HG03025 (cell line): ENCODE measurements around the gene LHX1.

Experiments used
- ATAC-seq: cut with Tn5 transposase; IDR thresholded peaks from one replicate; pipeline ENCODE4 v1.9.1; 2021; ENCODE audit warnings: mild to moderate bottlenecking, moderate library complexity; ENCODE audit not compliant: unreplicated experiment, low FRiP score

The LHX1 gene

DNA sequence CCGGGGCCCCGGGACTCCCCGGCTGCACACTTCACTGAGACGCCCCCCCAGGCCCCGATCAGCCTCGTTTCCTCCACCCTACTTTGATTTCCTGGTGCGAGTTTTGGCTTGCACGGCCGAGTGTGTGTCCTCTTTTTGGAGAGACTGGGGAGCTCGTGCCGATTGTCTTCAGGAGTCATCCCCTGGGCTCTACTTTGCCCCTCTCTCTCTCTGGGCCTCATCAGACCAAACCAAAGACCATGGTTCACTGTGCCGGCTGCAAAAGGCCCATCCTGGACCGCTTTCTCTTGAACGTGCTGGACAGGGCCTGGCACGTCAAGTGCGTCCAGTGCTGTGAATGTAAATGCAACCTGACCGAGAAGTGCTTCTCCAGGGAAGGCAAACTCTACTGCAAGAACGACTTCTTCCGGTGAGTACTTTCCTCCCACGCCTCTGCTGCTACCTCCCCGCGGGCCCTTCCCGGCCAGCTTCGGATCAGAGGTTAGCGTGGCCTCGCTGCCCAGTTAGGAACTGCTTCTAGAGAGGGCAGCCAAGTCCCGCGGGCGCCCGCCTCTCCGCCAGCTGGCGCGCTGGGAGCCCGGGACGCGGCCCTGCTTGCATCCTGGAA is 787 bp downstream of the LHX1 start:
- ATAC-seq: no peak

DNA sequence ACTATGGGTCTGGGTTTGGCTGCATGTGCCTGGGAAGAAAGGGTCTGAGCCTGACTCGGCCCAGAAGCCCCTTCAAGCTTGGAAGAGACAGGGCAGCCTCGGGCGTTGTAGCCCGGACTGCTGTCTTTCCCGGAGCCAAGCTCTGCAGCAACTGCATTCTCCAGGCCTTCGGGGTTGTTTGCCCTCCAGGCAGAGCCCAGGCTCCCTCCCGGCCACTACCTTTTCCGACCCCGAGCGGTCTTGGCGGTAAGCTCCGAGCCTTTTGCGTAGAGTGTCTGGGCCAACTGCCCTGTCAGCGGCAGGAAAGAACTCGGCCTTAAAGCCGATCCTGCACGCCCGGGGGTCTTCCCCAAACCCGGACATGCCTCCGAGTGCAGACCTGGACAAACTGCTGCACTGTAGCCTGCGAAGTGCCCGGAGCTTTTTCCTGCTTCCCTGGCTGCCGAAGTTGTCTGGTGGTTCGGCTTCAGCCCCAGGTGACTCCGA is 1.3 kb downstream of the LHX1 start:
- ATAC-seq: no peak

DNA sequence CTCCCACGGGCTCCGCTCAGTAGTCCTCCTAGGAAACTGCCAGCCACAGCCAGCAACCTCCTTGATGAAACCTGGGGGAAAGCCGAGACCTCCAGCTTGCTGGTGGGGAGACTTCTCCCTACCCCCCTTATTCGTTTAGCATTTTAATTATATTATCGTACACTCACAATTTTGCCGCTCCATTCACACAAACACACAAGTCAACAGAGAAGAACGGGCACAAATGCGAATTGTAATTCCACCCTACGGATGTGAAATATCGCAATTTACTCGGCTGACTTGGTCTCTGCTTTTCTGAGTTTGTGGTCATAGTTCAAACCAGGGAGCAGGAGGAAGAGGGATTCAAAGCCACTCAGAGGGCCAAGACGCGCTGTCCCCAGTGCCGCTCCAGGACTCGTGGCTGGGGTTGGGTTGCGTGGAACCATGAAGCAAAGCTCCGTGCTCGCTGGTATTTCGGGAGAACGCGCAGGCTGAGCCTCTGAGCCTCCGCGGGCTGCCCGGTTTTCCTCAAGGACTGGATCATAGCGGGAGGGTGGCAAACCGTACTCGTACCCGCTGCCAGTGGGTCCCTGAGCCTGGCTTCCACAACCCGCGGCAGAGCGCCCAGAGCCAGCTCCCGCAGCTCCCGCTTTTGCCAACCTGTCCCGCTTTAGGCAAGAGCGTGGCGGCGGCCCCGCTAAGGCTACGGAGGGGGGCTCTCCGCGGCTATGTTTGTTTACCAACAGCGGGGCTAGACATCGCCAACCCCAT is 2.0 kb downstream of the LHX1 start:
- ATAC-seq: no peak

DNA sequence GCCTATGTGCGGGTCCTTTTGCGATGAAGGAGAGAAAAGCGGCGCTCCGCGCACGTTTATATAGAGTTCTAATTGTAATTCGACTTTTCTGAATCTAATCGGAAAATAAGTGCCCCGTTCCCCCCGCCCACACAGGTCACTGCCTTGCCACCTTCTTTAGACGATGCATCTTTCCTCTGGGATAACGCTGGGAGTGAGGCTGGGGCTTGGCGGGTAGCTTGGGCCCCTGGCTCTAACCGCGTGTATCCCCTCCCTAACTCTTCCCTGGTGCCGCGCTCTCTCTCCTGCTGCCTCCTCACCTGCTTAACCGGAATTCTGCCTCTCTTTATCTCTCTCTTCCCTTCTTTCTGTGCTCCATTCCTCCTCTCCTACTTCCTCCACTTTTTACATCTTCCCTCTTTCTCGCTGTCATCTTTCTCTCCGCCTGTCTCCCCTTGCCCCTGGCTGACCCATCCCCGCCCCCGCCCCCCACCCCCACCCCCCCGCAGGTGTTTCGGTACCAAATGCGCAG is 2.6 kb downstream of the LHX1 start:
- no peak for ATAC-seq

DNA sequence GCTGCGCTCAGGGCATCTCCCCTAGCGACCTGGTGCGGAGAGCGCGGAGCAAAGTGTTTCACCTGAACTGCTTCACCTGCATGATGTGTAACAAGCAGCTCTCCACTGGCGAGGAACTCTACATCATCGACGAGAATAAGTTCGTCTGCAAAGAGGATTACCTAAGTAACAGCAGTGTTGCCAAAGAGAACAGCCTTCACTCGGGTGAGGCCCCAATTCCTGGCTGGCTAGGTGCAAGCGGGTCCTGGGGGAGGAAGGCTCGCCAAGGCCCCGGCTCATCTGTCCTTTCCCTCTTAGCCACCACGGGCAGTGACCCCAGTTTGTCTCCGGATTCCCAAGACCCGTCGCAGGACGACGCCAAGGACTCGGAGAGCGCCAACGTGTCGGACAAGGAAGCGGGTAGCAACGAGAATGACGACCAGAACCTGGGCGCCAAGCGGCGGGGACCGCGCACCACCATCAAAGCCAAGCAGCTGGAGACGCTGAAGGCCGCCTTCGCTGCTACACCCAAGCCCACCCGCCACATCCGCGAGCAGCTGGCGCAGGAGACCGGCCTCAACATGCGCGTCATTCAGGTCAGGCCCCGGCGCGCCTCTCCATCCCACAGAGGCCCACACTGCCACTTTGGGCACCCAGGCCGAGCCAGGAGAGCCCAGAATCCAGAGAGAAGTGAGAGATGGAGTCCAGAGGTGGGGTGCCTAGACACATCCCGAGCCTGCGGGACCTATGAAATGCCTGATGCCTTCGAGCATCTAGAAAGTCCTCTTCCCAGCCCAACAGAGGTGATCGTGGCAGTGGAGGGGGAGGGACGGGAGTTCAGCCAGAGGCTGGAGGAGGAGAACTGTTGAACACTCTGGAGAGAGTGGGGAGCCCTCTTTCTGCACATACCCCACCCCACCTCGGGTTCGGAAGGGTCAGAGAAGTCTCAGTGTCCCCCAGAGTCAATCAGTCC is 3.3 kb downstream of the LHX1 start:
- no peak for ATAC-seq

DNA sequence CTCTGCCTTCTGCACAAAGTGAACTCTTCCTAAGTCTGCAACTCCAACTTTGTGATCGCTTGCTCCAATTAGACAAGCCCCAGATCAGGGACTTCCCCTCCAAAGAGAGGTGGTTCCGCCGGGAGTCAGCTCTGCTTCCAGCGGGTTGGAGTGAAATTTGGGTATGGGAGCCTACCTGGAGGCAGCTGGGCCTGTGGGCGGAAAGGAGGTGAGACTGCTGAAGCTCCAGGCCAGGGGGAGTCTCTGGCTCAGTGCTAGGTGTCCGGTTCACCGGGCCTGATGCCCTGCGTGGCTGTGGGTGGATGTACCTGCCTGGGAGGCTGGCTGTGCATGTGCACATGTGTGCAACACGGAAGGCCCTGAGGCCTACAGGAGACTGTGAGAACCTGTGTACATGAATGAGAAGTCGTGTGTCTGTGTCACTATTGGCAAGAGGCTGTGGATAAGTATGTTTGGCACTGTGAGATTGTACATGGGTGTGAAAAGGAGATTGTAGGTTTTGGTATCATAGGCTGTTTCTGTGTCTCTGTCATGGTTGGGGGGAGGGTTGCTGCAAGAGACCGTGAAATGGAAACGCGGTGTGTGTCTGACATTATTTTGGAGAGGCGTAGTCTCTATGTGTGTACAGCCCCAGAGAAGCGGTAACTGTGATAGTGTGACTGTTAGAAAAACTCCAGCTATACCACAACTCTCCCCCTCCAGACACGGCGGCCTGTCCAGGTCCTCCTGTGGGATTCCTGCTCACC is 4.2 kb downstream of the LHX1 start:
- no peak for ATAC-seq

DNA sequence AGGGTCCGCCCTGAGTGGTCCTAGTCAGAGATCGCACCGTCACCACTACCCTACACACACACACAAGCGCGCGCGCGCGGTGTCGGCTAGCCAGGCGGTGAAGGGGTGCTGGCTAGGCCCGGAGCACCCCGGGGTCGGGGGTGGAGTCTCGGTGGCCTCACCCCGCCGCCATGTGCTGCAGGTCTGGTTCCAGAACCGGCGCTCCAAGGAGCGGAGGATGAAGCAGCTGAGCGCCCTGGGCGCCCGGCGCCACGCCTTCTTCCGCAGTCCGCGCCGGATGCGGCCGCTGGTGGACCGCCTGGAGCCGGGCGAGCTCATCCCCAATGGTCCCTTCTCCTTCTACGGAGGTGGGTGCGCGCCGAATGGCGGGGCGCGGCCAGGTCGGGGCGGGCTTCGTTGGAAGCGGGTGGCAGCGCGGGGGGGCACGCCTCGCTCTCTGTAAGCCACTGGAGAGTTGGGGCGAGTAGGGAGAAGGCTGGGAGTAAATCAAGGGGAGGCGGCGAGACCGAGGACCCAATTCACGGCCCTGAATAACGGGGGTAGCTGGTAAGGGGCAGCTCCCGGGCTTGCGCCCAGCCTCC is 4.8 kb downstream of the LHX1 start:
- no peak for ATAC-seq

DNA sequence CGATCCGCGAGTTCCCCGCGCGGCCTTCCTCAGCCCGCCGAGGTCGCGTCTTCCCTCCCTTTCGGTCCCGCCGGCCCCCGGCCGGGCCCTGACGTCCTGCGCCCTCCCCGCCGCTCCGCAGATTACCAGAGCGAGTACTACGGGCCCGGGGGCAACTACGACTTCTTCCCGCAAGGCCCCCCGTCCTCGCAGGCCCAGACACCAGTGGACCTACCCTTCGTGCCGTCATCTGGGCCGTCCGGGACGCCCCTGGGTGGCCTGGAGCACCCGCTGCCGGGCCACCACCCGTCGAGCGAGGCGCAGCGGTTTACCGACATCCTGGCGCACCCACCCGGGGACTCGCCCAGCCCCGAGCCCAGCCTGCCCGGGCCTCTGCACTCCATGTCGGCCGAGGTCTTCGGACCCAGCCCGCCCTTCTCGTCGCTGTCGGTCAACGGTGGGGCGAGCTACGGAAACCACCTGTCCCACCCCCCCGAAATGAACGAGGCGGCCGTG is 5.4 kb downstream of the LHX1 start:
- no peak for ATAC-seq

DNA sequence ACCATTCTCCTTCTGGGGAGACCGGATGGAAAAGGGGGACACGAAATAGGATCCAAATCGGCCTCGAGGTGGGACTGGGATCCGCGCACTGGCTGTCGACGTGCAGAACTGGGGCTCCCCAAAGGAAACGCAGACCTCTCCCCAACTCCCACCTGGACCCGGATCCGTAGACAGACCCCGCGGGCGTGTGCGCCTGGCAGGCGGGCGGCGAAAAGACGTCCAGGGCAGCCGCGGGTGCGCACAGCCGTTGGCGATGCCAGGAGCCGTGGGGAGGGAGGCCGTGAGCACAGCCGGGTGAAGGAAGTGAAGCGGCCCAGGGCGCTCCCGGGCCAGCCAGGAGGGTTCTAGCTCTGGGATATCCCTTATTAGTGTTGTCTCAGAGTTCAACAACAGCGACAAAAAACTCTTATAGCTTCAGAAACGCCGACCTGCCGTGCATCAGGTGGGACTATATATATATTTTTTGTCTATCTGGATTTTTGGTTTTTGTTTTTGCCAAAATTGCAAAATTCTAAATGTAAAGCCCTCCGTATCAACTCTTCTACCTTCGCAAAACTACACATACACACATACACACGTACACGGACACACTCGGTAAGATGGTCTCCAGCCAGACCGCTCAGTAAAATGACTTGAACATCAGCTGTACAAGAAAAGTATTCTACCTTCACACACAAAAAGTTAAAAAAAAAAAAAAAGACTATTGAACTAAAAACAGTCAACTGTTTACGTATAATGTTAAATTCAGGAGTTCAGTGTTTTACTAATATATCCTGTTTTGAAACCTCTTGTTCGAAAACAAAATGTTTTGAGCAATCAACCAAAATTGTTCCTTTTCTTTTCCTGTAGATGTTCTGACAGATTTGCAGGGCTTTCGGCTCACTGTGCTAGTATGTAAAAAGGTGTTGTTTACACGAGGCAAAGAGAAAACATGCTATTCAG is 6.2 kb downstream of the LHX1 start:
- ATAC-seq: no peak

DNA sequence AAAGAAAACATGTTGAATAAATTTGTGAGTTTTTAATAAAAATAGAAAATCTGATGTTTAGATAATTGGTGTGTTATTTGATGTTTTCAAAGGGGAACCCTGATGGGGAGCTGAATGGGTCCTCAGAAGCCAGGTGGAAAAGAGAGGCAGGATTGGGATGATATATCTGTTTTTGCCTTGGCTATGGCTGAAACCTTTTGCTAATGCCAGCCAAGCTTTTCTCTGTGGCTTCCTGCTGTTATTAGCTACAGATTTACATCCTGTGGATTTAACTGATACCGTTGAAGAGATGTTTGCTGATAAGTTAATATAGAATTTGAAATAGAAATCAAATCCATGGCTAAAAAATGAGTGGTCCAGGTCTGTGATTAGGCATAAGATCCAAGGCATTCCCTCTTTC is 7.3 kb downstream of the LHX1 start:
- ATAC-seq: no peak

DNA sequence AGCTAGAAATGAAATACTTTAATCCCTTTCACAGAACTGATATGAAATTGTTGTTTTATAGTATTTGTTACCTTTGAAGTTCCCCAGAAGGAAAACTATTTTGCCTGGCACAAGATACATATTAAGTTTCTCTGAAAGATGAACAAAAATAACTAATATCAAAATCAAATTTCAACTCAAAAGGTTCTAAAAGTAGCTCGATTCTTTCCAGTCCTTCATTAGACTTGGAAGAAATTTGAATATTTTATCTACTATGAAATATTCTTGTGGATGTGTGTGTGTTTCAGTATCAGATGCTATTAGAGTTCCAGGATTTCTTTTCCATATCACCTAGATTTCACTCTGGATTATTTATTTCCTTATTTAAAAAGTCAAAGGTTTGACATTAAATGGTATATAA is 7.9 kb downstream of the LHX1 start:
- ATAC-seq: no peak

DNA sequence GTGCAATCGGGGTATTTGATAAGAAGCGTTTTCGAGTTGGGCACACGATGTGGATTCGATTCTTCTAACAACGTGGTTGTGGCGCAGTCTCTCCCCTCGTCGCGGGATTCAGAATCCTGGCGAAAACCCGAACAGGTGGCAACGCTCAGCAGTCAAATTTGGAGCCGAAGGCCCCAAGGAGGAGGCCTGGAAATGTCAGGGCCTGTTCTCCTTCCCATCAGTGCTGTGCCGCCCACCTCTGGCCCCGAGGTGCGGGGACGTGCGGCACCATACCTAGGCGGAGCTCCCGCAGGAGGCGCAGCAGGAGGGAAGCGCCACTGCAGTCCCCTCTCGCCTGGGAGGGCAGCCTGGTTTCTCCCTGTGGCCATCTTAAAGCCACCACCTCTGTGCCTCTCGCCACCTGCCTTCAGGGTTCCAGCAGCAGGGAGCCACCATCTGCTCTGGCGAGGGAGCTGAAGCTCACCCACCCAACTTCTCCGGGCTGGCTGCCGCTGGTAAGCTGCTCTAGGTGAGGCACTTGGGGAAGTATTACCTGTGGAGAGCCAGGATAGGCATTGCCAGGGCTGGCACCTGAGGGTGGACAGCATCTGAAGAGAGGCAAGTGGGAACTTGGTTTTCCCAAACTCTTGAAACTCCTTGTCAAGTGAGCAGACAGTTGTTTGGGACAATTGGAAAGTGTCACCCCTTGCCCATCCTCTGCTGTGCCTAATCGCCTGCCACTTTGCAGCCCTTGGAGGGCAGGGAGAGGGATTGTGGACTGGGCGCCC is 8.9 kb downstream of the LHX1 start:
- ATAC-seq: no peak

DNA sequence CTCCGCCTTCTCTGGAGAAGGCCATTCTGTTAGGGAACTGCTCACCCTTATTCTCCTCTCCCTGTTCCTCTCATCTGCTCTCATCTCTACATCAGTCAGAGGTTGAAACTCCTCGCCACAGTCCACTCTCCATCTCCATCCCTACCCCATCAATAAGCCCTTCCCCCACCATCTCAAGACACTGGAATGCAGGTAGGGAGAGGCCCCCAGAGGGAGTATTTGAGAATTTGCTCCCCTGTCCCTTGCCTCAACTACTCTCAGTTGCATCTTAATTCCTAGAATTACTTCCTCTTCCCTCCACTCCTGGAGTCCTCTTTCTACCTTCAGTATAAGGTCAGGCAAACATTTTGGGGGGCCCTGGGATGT is 9.4 kb downstream of the LHX1 start:
- ATAC-seq: no peak

DNA sequence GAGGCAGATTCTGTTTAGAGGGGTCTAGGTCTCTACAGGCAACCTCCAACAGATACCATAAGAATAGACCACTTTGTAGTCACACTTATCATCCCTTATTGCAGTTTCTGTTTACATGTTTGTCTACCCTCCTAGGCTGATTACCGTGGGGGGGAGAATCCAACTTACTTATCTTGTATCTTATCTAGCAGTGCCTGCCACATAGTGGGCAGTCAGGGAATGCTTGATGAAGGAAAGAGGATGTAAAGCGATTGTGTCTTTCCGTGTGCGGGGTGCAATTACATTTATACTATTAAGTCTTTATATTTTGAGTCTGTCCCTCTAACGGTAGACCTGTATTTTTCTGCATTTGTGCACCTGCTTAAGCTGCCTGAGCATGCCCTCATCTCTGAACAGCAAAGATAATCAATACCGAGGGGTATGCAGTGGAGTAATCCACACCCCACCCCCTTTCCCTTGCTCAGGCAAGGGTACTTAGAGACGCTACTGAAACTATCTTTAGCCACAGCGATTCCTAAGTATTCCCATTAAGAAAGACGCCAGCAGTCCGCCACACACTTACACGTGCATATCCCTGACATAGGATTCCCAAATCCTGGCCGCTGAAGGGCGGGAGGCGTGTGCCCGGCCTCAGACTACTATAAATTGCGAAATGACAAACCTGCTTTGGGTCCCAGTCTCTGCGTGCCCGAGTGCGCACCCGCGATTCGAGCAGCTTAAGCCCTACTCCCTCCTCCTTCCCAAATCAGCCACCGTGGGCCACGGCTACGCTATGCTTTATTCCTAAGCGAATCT is 10.8 kb downstream of the LHX1 start:
- ATAC-seq: no peak

DNA sequence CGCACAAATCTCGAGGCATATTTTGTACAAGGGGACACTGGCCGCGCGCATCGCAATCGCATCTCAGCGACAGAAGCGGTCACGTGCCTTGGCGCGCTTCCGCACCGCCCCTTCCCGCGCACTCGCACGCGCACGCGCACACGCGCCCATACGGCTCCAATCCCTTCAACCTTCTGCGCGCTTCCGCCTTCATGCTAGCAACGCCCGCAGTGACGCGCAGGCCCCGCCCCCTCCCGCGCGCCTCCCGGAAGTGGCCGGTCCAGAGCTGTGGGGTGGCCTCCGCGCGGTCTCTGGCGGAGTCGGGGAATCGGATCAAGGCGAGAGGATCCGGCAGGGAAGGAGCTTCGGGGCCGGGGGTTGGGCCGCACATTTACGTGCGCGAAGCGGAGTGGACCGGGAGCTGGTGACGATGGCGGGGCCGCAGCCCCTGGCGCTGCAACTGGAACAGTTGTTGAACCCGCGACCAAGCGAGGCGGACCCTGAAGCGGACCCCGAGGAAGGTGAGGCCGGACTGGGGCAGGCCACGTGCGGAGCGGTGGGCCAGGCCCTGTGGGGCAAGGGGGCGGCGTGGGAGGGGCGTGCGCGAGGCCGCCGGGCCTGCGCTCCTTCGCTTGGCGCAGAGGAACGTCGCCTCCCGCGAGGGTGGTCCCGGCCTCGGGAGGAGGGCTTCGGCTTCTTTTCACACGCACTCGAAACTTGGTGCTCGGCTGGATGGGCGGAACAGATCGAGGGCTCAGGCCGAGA is 11.6 kb downstream of the LHX1 start, which contains the start of gene AATF:
TSS of gene AATF (plus strand) at position 238 of the 744 bp plus-strand sequence. CDS start at position 410, 172 bp downstream.
- ATAC-seq: peak; percentile 92

DNA sequence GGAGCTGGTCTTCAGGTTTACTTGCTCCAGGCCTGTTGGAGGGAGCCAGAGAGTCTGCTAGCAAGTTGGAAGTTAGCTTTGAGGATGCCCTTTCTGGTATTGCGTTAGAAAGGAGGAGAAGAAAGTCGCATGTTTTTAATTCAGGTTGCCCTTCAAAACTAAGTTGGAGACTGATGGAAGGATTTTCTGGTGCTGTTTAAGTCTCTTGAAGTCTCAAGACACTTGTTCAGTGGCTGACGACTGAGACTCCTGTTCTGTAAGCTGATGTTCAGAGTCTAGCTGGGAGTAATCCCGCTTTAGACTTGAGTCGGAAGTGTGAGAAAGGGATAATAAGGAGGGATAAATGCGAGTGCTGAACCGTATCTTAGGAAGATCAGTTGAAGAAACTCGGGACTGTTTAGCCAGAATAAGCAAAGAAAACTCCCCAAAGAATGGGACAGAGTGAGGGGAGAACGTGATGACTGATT is 12.2 kb downstream of the LHX1 start:
- peak; percentile 18 for ATAC-seq
